ENCODE results near the gene MPV17.
"Not testable (repeated sequence)": the region's sequence is repeated elsewhere in the genome, so short reads cannot be mapped to it uniquely, and the experiment has no call there.

The MPV17 gene

DNA sequence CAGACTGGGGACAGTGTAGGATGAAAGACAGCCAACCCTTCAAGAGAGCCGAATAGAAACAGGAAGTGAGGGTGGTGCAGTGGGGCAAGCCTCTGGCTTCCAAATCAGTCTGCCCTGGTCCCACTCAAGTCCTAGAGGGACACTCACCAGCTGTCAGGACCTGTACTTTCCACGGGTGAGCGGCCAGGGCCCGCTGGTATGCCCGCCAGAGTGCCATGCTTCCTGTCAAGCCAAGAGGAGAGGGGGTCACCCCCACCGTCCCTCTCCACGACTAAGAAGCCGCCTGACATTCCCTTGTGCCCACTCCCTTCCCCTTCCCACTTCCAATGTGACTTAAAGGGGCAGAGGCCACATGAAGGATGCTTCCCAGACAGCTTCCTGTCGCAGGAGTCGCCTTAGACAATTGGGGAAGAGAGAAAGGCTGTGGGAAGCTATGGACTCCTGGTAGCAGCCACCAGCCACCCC, 564 bp downstream of the MPV17 start:
- DNase-seq = peak in 1 of 5 experiments; percentile 34

DNA sequence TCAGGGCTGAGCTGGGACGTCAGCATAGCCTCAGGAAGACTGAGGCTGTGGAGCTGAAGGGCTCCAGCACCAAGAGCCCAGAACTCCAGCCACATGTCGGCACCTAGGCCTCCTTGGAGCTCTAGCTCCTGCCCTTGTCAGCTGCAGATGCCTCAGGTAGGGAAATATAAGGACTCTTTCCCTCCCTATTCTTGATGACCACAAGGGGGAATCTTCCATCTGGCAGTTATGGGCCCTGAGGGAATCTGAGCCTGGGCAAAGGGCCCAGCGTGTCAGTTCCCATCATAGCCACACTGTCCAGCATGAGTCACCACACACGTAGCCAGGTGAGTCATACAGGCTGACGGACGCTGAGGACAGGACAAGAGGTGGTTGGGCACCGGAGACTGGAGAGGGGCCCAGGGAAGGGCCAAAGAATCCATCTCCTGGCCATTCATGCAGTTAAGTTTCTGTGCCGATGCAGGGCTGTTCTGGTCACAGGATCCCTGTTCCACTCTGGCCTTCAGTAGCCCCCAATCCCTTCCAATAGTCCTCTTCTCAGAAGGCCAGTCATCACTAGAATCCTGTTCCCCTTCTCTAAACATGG, 1.8 kb downstream of the MPV17 start:
- DNase-seq = no peak

DNA sequence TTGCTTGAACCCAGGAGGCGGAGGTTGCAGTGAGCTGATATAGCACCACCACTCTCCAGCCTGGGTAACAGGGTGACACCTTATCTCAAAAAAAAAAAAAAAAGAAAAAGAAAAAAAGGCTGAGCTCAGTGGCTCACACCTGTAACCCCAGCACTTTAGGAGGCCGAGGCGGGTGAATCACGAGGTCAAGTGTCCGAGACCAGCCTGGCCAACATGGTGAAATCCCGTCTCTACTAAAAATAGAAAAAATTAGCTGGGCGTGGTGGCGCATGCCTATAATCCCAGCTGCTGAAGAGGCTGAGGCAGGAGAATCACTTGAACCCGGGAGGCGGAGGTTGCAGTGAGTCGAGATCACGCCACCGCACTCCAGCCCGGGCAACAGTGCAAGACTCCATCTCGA, 3.1 kb downstream of the MPV17 start:
- not testable (repeated sequence) for DNase-seq

DNA sequence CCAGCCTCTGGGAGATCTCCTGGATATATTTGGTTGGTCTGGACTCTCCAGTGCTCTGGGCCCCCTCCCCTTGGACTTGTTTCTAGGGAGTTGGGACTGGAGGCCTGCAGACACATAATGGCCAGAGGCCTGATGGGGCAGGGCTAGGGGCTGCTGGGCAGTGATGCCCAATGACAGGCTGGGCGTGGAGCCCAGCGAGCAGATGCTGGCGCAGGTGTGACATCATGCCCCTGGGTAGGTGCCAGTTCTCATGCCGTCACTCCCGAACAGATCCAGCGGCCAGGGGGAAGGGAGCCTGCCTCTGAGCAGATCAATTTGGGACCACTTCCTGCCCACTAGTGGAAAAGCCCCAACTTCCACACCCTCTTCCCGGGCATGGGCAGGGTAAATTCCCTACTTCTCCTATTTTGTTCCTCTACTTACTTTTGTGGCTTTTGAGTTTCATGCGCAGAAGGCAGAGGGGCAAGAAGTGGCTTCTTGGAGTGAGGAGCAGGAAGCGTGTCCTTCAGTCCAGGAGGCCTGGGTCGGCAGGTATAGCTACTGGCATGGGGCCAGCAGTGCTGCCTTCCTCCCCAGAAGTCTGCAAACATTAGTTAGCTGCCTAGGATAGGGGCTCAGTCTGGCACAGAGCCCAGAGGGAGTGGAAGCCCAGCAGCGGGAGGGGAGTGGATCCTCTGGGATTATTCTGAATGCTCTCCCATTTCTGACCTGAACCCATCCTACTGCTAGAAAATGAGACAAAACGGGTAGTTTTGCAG, 6.1 kb downstream of the MPV17 start:
- no peak for DNase-seq

DNA sequence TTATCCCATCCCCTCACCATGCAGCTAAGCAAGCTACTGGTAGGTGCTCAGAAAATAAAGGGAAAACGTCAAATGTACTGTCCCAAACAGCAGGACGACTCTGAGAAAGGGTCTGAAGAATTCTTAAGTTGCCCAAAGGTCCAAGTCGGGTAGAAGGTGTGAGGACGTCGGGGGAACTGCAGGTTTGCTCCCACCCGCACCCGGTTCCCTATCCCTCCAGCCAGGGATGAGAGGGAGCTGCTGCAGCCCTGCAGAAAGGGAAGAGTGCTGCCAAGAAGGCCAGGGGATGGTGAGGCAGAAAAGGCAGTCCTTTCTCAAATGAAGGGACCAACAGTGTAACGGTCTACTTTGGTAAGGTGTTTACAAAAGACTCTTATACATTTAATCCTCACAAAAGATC, 7.8 kb downstream of the MPV17 start:
- DNase-seq = no peak

DNA sequence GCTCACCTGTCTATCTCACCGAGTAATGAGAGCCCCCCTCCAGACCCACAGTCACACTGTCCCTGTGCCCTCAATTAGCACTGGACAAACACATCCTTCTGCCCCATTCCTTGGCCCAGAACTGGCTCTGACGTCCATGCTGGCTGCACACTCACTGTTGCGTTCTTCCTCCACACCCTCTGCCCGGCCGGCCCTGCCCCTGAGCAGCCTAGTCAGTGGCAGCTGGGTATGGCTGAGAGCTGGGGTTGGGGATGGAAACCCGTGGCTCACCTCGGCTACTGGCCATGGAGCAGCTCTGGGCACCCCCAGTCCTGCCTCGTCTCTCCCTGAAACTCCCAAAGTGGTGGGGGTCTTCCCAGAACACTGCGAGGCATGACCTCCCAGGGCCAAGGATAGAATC, 8.2 kb downstream of the MPV17 start:
- no peak for DNase-seq

DNA sequence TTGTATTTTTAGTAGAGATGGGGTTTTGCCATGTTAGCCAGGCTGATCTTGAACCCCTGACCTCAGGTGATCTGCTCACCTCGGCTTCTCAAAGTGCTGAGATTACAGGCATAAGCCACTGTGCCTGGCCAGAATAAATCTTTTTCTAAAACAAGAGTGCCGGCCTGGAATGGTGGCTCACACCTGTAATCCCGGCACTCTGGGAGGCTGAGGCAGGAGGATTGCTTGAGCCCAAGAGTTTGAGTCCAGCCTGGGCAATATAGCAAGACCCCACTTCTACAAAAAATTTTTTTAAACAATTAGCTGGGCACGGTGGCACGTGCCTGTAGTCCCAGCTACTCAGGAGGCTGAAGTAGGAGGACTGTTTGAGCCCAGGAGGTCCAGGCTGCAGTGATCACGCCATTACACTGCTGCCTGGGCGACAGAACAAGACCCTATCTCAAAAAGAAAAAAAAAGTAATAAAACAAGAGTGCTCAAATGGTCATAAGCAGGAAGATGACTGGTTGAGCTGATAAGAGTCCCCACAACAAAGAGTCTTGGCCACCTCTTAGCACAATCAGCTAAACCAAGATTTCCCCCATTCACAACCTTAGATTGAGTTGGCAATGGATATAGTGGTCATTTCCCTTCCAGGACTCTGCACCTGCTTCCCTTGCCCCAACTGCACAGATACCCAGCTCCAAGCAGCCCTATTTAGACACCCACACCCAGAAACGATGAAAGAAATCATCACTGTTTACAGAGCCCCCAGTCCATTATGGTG, 8.8 kb downstream of the MPV17 start:
- DNase-seq = no peak

DNA sequence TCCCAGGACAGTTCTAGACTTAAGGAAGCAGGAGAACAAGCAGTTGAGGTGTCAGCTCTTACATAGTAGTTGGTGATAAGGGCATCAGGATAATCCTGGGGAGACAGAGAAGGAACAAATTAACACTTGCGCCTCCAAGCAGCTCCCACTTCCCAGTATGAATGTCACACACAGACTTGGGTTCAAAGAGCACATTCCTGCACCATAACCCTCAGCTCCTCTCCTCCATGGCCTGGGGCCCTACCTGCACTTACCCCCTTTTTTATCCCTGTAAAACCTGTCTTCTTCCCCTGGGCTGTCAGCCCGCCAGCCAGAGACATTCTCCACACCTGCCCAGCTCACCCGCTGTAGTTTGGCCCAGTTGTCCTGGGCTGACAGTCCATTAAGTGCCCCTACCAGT, 10.7 kb downstream of the MPV17 start:
- DNase-seq = no peak

DNA sequence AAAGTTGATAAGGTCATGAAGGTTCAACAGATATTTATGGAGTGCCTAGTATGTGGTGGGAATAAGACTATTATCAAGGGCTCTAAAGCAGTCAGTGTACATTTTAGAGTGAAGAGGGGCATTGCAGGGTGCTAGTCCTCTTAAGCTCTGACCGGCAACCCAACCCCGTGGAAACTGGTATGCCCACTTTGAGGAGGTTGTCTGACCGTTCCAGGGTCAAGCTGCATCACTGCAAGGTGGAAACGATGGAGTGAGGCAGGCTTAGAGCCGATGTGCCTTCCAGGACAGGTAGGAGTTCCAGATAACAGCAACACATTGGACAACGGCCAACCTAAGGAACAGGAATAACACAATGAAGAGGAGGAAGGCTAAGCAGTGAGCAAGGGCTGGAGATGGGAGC, 13.2 kb downstream of the MPV17 start:
- no peak for DNase-seq

DNA sequence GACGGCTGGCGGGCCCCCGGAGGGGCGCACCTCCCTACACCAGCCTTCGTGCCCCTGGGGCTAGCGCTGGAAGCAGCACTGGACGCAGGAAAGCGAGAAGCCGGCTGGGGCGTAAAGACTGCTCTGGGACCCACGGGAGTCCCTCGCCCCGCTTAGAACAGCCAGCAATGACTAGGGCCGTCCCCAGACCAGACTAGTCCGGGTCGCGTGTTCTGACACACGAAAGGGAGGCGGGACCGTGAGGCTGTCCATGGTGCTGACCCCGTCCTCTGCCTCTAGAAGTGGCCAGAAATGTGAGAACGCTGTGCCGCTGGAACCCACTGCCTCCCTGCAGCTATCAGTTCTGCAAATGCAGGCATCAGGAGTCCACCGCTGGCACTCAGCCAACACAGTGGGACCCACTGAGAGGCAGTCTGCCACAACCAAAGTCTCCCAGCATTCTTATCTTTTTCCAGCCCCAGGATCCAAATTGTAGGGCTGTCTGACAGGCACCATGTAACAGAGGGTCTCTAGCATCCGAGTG, 14.5 kb downstream of the MPV17 start, which contains the start of gene UCN:
TSS of gene UCN (minus strand) at position 87 of the 523 bp plus-strand sequence. CDS start 550 bp downstream, outside the sequence.
- no peak for DNase-seq

DNA sequence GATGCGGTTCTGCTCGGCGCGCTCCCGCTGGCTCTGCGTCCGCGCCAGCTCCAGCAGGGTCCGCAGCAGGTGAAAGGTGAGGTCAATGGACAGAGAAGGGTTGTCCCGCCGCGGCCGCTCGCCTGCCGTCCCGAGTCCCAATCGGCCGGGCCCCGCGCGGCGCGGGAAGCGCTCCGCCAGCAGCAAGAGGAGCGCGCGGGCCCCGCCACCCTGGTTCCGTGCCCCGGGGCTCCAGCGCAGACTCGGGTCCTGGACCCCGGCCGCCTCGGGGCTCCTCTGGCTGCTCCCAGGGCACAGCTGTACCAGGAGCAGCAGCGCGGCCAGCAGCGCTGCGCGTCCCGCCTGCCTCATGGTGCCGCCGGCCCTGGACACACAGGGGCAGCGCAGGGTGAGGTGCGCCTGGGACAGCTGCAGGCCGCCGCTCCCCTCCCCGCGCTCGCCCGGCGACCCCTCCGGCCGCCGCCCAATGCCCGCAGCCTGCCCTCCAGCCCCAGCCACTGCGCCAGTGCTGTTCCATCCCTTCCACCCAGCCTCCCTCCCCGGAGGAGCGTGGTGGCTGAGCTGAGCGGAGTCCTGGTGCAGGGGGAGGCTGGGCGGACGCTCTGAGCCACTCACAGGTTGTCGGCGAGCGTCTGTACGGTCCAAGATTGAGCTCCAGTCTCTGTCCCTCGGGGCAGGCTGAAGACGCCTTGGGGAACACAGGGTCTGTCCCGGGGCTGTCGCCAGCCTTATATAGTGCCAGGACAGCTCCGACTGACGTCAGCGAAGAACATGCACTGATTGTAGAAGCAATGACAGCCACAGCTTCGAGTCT, 15.1 kb downstream of the MPV17 start:
- no peak for DNase-seq

DNA sequence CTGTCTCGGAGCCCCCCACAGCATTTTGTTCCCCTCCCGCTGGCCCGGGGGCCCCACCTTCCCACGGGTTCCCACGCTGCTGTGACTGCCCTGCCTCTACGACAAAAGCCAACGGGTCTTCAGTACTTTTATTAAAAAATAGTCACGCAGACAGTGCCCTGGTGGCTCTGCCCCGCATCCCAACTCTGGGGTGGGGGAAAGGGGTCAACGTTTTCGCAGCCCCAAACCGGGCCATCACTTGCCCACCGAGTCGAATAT, 15.7 kb downstream of the MPV17 start:
- DNase-seq = no peak

DNA sequence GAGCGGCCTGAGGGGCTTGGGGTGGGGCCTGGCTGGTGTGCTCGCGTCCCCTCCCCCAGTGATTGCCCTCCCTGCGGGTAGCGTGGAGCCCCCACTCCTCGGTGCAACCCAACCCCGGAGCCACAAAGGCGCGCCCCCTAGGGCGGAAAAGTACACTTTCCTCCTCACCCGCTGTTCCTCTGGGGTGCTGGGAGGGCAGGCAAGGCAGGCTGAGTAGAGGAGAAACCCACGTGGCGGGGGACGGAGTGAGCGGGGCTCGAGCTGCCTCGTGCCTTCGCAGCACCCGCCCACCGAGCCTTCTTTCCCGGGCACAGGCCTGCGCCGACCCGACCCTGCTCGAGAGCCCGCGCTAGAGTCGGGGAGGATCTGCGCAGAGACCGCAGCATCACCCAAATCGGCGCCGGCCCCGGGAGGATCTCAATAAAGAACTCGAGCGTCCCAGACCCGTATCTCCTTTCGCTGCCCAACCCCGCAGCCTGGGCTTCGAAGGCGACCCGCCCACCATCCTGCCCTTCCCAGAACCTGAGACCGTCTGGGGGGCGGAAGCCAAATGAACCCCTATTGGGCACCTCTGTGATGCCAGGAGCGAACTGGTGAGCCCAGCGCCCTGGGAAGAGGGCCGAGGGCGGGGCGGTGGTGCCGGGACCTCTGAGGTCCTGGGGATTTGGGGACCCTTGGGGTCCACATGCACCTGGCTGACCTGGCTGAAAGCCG, 16.2 kb downstream of the MPV17 start:
- peak in 2 of 5 experiments; percentile 19 to 33 for DNase-seq

DNA sequence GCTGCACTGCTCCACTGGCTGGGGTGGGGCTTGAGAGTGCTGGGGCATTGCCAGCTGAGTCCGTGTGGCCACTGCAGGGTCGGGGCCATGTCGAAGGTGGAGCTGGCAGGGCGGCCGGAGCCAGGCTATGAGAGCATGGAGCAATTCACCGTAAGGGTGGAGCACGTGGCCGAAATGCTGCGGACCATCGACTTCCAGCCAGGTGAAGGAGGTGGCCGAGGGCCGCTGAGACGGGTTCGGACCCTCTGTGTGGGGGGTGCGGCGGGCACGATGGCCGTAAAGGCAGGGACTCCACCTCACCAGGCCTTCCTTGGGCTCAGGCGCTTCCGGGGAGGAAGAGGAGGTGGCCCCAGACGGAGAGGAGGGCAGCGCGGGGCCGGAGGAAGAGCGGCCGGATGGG, 16.8 kb downstream of the MPV17 start:
- DNase-seq = no peak

DNA sequence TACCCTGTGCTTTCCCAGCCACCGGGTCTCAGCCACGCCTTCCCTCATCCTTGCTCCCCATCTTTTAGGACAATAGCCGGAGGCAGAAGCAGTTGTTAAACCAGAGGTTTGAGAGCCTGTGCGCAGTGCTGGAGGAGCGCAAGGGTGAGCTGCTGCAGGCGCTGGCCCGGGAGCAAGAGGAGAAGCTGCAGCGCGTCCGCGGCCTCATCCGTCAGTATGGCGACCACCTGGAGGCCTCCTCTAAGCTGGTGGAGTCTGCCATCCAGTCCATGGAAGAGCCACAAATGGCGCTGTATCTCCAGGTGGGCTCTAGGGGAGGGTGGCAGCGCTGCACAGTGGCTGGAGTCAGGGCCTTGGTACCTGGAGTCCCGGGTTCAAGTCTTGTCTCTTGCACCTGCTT, 17.4 kb downstream of the MPV17 start:
- no peak for DNase-seq

DNA sequence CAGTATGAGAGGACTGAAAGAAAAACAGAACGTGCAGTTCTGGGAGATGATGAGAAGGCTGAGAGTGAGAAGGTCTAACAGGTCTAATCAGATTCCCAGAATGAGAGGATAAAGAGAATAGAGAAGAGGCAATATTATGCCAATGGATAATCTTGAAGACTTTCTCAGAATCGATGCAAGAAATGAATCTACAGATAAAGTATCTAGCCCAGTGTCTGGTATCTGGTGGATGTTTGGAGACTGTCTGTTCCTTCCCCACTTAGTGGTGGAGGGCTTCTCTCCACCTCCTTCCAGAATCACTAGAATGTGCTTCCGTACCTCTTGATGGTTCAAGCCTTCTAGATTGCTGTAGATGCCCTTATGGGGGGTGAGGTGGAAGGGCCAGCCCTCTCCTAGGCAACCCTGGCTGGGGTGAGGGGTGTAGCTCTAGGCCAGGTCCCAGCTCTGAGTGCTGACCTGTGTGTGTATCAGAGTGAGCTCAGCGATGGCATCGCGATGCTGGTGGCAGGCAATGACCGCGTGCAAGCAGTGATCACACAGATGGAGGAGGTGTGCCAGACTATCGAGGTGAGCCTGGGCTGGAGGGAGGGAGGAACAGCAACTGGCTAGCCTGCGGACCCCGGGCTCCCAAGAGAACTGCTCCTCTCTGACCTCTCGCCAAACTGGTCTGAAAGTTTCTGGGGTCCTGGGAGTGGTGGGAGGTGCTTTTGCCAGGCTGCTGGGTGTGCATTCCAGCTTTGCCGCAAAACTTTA, 18.2 kb downstream of the MPV17 start:
- no peak for DNase-seq

DNA sequence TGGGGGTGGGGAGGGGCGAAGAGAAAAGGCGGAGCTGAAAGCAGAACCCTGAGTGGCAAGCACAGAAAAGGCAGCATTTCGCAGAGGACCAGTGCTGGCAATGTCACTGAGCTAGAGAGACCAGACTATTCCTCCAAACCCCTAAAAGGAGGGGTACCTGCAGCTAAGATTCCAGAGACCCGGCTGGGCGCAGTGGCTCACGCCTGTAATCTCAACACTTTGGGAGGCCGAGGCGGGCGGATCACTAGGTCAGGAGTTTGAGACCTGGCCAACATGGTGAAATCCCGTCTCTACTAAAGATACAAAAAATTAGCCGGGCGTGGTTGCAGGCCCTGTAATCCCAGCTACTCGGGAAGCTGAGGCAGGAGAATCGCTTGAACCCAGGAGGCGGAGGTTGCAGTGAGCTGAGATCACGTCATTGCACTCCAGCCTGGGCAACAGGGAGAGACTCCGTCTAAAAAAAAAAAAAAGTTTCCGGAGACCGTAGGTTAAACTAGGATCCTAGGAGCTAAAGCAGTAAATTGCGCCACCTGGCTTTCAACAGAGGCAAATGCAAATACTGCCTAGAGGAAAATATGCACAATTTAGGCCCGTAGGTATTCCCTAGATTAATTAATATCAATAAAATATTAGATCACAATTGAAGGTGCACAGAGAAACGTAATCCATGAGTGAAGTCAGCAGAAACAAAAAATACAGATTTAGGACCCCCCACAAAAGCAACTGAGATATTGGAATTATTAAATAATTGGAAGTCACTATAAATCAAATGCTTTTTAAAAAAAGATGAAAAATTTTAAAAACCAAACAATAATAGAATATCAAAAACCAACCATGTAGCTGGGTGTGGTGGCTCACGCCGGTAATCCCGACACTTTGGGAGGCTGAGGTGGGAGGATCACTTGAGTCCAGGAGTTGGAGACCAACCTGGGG, 19.5 kb downstream of the MPV17 start:
- DNase-seq = peak in 3 of 5 experiments; percentile 22 to 69 (median 39)

DNA sequence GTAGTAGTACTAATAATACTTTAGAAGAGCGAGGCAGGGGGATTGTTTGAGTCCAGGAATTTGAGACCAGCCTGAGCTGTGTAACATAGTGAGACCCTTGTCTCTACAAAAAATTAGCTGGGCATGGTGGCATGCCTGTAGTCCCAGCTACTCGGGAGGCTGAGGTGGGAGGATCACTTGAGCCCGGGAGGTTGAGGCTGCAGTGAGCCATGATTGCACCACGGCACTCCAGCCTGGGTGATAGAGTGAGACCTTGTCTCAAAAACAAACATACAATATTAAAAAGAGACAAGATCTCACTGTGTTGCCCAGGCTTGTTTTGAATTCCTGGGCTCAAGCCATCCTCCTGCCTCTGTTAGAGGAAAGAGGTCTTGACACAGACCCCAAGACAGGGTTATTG, 22.3 kb downstream of the MPV17 start:
- DNase-seq = not testable (repeated sequence)

DNA sequence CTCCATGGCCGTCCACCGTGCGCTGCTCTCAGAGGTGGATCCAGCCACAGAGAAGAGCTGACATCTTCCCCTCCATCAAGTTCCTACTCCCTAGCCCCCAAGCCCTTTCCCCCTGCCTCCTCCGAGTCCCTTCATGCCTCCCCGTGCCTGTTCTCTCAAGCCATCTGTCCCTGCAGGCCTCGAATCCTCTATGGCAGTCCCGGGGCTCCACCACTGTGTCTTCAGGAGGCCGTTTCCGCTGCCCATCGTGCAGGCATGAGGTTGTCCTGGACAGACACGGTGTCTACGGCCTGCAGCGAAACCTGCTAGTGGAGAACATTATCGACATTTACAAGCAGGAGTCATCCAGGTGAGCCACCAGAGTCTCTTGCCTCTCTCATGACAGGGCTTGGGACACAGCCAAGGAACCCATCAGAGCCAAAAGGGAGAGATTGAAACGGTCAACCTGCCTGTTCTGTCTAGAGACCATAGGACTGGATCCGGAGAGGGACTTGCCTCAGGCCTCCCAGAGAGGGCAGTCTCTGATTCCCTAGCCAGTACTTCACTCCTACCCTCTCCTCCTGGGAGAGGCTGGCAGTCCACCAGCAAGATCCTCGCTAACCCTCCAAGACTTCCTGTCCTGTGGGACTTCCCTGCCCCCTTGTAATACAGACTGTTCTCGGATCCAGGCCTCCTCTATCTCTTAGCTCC, 24.4 kb downstream of the MPV17 start:
- DNase-seq = no peak

DNA sequence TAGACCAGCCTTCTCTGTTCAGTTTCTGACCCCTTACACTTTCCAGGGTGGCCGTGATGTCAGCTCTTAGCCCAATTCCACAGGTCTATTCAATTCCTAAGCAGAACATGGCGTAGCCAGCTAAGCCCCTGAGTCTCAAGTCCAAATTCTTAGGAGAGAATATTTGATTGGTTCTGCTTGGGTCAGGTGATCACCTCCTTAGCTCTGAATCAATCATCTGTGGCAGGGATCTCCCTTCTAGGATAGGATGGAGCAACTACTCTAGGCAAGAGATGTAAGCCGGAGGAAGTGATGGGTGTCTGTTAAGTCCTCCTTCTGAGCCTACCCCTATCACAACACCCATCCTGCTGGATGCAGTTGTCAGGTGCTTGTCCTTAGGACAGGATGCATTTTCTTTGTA, 25.7 kb downstream of the MPV17 start:
- no peak for DNase-seq
